ENCODE results near the gene CHRND. TPM values are rescaled to one million over a fixed set of nuclear protein-coding genes. Genes with fewer than 3 reads are reported as not detected.

The CHRND gene
- not detected in 2 replicates for total RNA-seq (2021)
- not detected for Bru-seq, nascent RNA
- not detected for BruChase-seq, experiment 1, labeled RNA remaining after a 2-hour chase
- BruChase-seq, experiment 2, labeled RNA remaining after a 6-hour chase = not detected
- long read RNA-seq = 0 reads

GRCh38 chr2:232525791-232526371 is at the start of gene CHRND:
Gene CHRND (plus strand): TSS chr2:232526160. CDS start chr2:232526216, 56 bp downstream.
- POLR2A ChIA-PET (ENCODE audit: unreplicated experiment) = no interaction called here
- CTCF ChIA-PET = no interaction called here
- H3F3A ChIP-seq (ENCODE audit: insufficient read depth, low read depth) = no peaks in the 10 kb centered on the region
- H3K79me2 ChIP-seq (ENCODE audit: low read depth) = no peaks in the 10 kb centered on the region
- DNase-seq = no peak
- no peaks in the 10 kb centered on the region for H3K36me3 ChIP-seq (ENCODE audit: low read depth)
- H3K9me3 ChIP-seq (ENCODE audit: insufficient read depth, low read depth) = no peaks in the 10 kb centered on the region
- no peaks in the 10 kb centered on the region for H3K9me2 ChIP-seq (ENCODE audit: insufficient read depth)
- peaks cover 34% of the 10 kb centered on the region for H3K27me3 ChIP-seq (ENCODE audit: insufficient read depth, low read depth)
- no peaks in the 10 kb centered on the region for H3K4me1 ChIP-seq (replicated peaks; ENCODE audit: insufficient read depth)
- no TSS peak for BruUV-seq (replicated peaks)
- H3K4me2 ChIP-seq = no peak within 1 kb of the TSS
- no peak for TF ChIP-seq EZH2 (IDR thresholded peaks at IDR 0.05; ENCODE audit: low read depth)
- no peak for TF ChIP-seq CTCF (conservative IDR thresholded peaks at IDR 0.05)
- no peaks in the 10 kb centered on the region for H4K20me1 ChIP-seq (ENCODE audit: insufficient read depth)
- no peak within 1 kb of the TSS for H3K27ac ChIP-seq
- no peak within 1 kb of the TSS for H3K4me3 ChIP-seq
- H2AFZ ChIP-seq = no peak within 1 kb of the TSS
- intact Hi-C loops (cut with micrococcal nuclease; ENCODE audit: unreplicated experiment) = loop anchor here (10.0 kb wide), 2 partner anchors 201 to 621 kb away; no protein-coding TSS in a partner anchor

- intact Hi-C loops (cut with micrococcal nuclease; ENCODE audit: unreplicated experiment) = no loop called here
- POLR2A ChIA-PET (ENCODE audit: unreplicated experiment) = no interaction called here
- Histone ChIP-seq H4K20me1 (ENCODE audit: insufficient read depth) (0 out of 2 replicates have a peak, but pooled peaks cover 4% of the 10 kb centered on the region), H3K9me2 (ENCODE audit: insufficient read depth) (no peaks in the 10 kb centered on the region), H3F3A (ENCODE audit: insufficient read depth, low read depth) (no peaks in the 10 kb centered on the region), H3K36me3 (ENCODE audit: low read depth) (no peaks in the 10 kb centered on the region), H3K27me3 (ENCODE audit: insufficient read depth, low read depth) (peaks cover 85% of the 10 kb centered on the region), H3K4me2 (no peak overlapping the region), H3K9me3 (ENCODE audit: insufficient read depth, low read depth) (no peaks in the 10 kb centered on the region), H3K27ac (no peak overlapping the region), H3K4me1 (replicated peaks; ENCODE audit: insufficient read depth) (no peaks in the 10 kb centered on the region), H2AFZ (no peak overlapping the region), H3K79me2 (ENCODE audit: low read depth) (no peaks in the 10 kb centered on the region), H3K4me3 (no peak overlapping the region)
- CTCF ChIA-PET = no interaction called here
- DNase-seq = no peak
- BruUV-seq (replicated peaks) = no TSS peak
- no peak for TF ChIP-seq CTCF (conservative IDR thresholded peaks at IDR 0.05)
- no peak for TF ChIP-seq EZH2 (IDR thresholded peaks at IDR 0.05; ENCODE audit: low read depth)
Observed at GRCh38 chr2:232476791-232477190, 49.2 kb upstream of the CHRND start.

DNA sequence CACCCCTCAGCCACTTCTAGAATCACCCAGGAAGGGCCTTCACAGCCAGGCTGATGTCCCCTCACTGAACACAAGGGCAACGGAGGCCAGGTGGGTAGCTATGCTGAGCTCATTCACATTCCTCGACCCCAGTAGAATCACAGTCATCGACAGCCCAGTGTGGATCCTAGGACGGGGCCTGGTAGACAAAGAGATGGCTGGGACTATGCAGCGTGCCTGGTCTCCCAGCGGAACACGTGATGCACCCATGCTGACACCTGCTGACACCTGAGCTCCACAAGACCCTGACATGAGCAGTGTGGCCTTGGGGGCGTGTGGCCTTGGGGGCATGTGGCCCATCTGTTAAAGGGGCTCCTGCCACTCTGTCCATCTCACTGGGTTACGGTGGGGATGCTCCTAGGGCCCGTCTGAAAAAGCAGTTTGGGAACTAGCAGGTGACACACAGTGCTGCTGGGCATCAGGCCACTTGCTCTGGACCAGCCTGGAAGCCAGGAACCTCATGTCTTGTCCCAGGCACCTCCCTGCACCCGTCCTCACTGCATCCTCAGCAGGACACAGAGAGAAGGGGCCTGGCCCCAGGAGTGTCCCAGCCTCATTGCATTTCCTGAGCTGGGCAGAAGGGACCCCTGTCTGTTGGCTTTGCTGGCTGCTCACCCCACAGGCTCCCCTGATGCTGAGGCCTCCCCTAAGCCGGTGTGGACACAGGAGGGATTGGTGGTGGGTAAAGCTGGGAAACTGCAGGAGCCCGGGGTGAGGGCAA is 48.0 kb upstream of the CHRND start:
- Histone ChIP-seq H3K27ac (no peak overlapping the region), H3K79me2 (ENCODE audit: low read depth) (no peaks in the 10 kb centered on the region), H3K4me2 (no peak overlapping the region), H2AFZ (no peak overlapping the region), H3F3A (ENCODE audit: insufficient read depth, low read depth) (no peaks in the 10 kb centered on the region), H3K36me3 (ENCODE audit: low read depth) (no peaks in the 10 kb centered on the region), H4K20me1 (ENCODE audit: insufficient read depth) (0 out of 2 replicates have a peak, but pooled peaks cover 4% of the 10 kb centered on the region), H3K27me3 (ENCODE audit: insufficient read depth, low read depth) (peaks cover 80% of the 10 kb centered on the region), H3K9me2 (ENCODE audit: insufficient read depth) (no peaks in the 10 kb centered on the region), H3K9me3 (ENCODE audit: insufficient read depth, low read depth) (no peaks in the 10 kb centered on the region), H3K4me3 (no peak overlapping the region), H3K4me1 (replicated peaks; ENCODE audit: insufficient read depth) (no peaks in the 10 kb centered on the region)
- no peak for DNase-seq
- no peak for TF ChIP-seq EZH2 (IDR thresholded peaks at IDR 0.05; ENCODE audit: low read depth)
- TF ChIP-seq CTCF (conservative IDR thresholded peaks at IDR 0.05) = no peak
- POLR2A ChIA-PET (ENCODE audit: unreplicated experiment) = no interaction called here
- BruUV-seq (replicated peaks) = no TSS peak
- CTCF ChIA-PET = no interaction called here
- intact Hi-C loops (cut with micrococcal nuclease; ENCODE audit: unreplicated experiment) = no loop called here

Data from PC-9 (cell line).